ENCODE measurements around the gene DOK1.

- no peak for TF ChIP-seq EZH2 (IDR thresholded peaks at IDR 0.05; ENCODE audit: borderline replicate concordance, insufficient read depth, low read depth, low read length, poor library complexity, severe bottlenecking)
- TF ChIP-seq, protein P1, sequence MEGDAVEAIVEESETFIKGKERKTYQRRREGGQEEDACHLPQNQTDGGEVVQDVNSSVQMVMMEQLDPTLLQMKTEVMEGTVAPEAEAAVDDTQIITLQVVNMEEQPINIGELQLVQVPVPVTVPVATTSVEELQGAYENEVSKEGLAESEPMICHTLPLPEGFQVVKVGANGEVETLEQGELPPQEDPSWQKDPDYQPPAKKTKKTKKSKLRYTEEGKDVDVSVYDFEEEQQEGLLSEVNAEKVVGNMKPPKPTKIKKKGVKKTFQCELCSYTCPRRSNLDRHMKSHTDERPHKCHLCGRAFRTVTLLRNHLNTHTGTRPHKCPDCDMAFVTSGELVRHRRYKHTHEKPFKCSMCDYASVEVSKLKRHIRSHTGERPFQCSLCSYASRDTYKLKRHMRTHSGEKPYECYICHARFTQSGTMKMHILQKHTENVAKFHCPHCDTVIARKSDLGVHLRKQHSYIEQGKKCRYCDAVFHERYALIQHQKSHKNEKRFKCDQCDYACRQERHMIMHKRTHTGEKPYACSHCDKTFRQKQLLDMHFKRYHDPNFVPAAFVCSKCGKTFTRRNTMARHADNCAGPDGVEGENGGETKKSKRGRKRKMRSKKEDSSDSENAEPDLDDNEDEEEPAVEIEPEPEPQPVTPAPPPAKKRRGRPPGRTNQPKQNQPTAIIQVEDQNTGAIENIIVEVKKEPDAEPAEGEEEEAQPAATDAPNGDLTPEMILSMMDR (IDR thresholded peaks at IDR 0.05), result no peak
Measured at GRCh38 chr2:74505448-74506246, 48.9 kb upstream of the DOK1 start.
